ENCODE measurements around the gene KIF23.

GRCh38 chr15:69412274-69412673, 1.9 kb upstream of the KIF23 start:
- TF ChIP-seq, protein P1, sequence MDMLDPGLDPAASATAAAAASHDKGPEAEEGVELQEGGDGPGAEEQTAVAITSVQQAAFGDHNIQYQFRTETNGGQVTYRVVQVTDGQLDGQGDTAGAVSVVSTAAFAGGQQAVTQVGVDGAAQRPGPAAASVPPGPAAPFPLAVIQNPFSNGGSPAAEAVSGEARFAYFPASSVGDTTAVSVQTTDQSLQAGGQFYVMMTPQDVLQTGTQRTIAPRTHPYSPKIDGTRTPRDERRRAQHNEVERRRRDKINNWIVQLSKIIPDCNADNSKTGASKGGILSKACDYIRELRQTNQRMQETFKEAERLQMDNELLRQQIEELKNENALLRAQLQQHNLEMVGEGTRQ (IDR thresholded peaks at IDR 0.05; ENCODE audit: borderline replicate concordance, low read depth, low read length) = no peak
- TF ChIP-seq SMC3 (IDR thresholded peaks at IDR 0.05; ENCODE audit: low read depth, low read length) = no peak
- no peak for TF ChIP-seq CTCF (IDR thresholded peaks at IDR 0.05)
- no peak for TF ChIP-seq POLR2AphosphoS5 (IDR thresholded peaks at IDR 0.05; ENCODE audit: low read depth, low read length)
- TF ChIP-seq NRF1 (IDR thresholded peaks at IDR 0.05; ENCODE audit: low read depth, low read length) = no peak
- TF ChIP-seq TAF1 (IDR thresholded peaks at IDR 0.05; ENCODE audit: borderline replicate concordance, low read depth, low read length) = no peak
- no peak for TF ChIP-seq MAX (IDR thresholded peaks at IDR 0.05; ENCODE audit: low read depth)
- no peak for TF ChIP-seq EP300 (IDR thresholded peaks at IDR 0.05; ENCODE audit: borderline replicate concordance in 1 of 2, low read depth in 1 of 2, low read length in 1 of 2)
- no peak for TF ChIP-seq MXI1 (IDR thresholded peaks at IDR 0.05; ENCODE audit: low read depth, low read length)
- no peak for TF ChIP-seq GABPA (IDR thresholded peaks at IDR 0.05; ENCODE audit: low read depth)
- TF ChIP-seq ELF1 (IDR thresholded peaks at IDR 0.05) = no peak
- no peak for TF ChIP-seq TEAD4 (IDR thresholded peaks at IDR 0.05; ENCODE audit: borderline replicate concordance, insufficient read depth)
- TF ChIP-seq FOSL2 (IDR thresholded peaks at IDR 0.05; ENCODE audit: borderline replicate concordance, low read depth) = no peak
- no peak for TF ChIP-seq RCOR1 (IDR thresholded peaks at IDR 0.05; ENCODE audit: low read length)
